Left renal cortex interstitium (tissue), 4 donors: ENCODE results near the gene TTC28. TPM values are rescaled to one million over a fixed set of nuclear protein-coding genes. Genes with fewer than 3 reads are reported as not detected.

Experiments
- DNase-seq, 4 donors: peaks; one replicate each; pipeline ENCODE4 v3.0.0-alpha.2; 2013; ENCODE audit warnings: low read depth in 4 of 4, low spot score in 2 of 4, missing footprints in 1 of 4
- polyA plus RNA-seq, 4 donors: library from polyadenylated mRNA; unstranded; fragments of 120-200 nt; gene quantifications; one replicate each; pipeline ENCODE4 v1.2.1, GENCODE V29; 2013; ENCODE audit not compliant: insufficient read length in 4 of 4

Gene TTC28
- polyA plus RNA-seq, 4 donors, result 26.0 to 49.6 (median 35.9) TPM

DNA sequence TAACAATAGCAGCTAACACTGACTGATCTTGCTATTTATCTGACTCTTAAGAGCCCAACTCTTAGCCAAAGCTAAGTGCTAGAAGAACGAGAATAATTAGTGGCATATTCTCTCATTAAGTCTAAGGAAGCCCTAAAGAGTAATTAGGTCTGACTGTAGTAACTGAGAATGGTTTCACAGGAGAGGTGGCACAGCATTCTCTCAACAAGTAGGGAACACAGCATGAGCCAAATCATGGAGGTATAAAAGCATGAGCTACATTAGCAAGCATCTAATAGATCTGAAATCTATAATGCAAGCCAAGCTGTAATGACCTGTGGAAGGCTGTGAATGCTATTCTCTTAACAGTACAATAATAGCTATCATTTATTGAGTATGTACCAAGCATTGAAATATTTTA lies 230.6 kb downstream of the TTC28 start:
- DNase-seq, result no peak

DNA sequence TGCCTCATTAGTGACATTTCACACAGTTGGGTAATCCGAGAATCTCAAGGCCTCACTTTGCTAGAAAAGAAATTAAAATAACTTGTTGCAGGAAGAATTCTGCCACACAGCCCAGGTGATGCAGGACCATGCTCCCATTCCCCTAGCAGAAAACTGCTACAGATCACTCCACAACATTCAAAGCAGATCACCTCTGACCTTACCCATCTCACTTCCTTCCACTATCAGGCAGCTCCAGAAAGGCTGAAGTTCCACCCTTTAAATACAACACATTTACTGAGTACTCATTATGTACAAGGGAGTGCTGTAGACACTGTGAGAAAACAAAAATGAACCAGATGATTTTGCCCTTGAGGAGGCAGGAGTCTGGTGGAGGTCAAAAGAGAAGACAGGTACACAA lies 231.0 kb downstream of the TTC28 start:
- no peak for DNase-seq

DNA sequence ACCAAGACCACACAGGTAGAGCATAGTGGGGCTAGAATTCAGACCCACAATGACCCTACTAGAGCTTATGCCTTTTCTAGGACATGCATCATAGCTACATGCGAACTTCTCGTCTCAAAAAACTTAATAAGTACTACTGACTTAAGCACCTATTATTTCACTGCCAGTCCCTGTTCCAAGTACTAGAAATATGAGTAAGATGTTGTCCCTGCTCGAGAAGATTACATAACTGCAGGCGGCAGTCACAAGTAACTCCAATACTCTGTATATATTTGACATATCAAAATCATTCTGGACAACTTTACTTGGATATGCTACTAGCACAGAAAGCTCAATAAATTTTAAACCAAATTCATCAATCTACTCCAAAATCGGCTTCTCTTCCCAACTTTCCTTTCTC lies 235.0 kb downstream of the TTC28 start:
- no peak for DNase-seq

DNA sequence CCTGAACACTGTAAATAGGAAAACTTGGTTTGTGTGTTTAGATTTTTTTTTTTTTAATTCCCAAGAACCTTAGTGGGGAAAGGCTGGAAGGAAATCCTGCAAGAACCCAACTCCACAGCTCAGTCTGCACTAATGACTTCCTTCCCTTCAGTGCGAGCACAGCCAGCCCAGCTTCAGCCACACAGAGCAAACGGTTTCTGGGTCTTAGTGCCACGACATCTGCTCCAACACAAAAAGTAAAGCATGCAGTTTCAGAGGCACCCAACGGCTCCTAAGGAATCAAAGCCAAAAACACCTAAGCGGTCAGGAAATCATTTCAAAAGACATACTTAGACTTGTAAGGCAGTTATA lies 236.1 kb downstream of the TTC28 start:
- peak in 3 of 4 donors; percentile 48 to 79 (median 50) for DNase-seq

DNA sequence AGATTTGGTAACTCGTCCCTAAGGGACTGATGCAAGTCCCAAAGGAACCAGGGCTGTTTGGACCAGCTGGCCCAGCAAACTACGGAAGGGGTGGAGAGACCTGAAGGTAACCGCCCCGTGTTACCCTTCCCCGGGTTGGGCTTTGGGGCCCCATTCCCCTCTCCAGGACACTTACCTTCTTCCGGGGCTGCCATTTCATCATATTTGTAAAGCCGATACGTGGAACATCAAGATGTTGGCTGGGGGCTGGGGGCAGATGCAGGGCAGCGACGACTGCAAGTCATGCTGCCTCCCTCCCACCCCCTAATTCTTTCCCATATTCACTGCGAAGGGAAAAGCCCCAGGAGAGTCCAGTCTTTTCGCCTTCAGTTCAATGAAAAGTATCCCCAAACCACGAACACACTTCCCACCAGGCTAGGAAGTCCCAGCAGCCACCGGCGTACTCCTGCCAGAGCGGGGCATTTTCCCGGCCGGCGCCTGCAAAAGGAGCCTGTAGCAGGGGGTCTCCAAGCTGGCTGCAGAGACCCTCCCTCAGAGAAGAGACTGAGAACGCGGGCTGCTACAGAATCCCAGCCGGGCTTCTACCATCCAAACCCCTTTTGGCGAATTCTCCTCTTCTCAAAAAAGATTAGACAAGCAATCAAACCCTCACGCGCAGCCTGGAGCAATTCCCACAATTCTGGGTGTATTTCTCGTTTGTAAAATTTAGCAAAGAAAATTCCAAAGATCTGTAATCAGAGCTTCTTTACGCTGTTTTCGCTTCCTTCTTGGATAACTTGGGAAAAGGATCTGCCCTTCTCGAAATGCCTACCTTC lies 236.7 kb downstream of the TTC28 start:
- DNase-seq, result peak in 1 of 4 donors; percentile 29

DNA sequence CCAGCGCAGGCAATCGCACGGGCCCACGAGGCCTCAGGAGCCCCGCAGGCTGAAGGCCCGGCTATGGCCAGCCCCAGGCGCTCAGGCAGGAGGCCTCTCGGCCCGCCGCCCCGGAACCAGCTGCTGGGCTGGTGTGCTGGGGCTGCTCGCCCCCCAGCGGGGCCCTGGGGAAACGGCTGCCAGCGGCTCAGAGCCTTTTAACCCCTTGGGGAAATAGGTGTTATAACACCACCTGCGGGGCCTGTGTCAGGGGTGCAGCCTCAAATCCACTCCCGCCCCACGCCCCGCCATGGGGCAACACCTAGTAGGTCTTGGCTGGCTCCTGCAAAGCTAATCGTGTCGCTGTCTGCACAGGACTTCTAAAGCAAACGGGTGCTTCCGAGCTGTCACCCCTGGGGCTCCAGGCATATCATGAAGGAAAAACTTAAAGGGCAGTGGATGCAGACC lies 237.4 kb downstream of the TTC28 start:
- DNase-seq, result peak in 3 of 4 donors; percentile 66 to 79 (median 75)

DNA sequence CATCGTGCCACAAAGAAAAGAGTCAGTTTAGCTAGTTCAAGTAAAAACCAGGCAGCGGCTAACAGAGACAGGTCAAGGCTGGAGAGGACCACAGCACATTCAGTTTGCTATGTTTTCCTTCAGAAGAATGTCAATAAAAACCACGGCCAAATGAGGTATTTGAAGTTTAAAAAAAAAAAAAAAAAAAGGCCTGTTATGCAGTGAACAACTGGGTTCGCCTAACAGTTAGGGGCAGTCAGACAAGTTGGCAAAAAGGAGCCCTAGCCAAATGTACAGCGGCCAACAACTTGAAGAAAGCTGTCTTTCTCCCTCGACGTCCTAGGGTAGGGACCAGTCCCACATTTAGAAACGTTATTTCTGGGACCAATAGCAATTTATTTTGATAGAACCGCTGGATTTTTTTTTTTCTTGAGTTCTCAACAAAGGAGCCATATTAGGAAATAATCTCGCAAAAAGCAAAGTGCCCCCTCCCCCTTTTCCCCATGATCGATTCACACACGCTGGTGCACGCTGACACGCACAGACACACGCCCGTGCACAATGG lies 237.8 kb downstream of the TTC28 start:
- no peak for DNase-seq

DNA sequence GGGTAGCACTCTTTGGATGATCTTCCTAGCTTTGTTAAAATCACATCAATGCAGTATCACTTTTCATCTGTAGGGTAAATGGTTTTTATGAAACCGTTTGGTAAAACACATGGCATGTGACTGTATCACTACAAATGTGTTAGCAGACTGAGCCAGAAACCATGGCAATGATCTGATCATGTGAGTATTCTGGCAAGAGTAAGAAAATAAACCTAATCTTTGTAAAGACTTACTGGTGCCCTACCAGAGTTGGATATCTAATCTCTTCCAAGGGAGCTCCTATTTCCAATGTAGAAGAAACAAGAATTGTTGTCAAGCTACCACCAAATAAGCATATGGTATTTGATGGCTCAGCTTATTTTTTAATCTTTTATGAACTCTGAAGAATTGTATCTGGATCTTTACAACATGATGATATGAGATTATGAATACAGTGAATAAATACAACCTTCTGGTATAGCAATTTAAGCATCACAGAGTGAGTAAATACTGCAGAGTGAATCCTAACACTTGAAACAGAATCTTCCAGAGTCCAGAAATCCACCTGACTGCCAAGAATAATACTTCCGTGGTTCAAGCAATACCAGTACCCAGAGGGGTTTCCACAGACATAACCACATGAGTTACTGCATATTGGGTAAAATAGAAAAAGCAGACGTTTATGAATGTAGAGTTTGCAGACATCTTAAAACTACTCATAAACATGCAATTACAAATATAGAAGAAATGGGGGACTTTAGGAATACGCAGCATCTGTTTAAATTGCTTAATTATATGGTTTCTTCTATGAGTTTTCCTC lies 238.8 kb downstream of the TTC28 start:
- no peak for DNase-seq

DNA sequence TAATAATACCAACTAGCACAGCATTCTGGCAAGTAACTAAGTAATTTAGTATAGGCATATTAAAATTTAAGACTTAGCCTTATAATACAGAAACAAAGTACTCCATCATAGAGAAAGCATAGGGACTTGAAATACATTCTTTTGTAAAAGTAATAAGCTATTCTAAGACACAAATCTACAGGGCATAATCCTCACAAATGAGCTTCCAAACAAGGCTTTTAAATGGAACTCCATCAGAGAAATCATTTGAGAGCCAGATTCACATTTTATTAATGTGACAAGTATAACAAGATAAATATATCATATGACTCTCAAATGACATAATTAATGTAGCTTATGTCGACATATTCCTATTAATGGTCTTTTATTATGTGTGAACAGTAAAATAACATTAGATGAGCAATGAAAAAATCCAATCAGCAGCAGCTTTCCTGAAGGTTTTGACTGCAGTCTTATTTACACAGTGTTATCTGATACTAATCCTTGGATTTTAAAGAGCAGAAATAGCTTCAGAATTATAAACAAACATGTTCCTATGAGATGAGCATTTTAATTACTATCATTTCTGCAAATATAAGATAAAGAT lies 241.4 kb downstream of the TTC28 start:
- no peak for DNase-seq

DNA sequence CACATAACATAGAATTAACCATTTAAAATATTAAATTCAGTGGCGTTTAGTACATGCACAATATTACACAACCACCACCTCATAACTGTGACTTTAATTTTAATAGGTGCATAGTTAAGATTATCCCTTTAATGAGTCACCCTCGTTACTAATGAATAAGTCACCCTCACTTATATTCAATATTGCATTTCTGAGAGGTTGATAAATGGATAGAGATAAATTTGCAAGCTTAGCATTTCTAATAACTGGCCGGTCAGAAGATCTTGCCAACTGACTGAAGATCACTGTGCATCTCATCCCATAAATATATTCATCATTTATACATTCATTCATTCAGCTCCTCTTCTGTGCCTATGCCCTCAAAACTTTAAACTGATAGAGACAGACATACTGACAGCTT lies 243.7 kb downstream of the TTC28 start:
- DNase-seq, result no peak

DNA sequence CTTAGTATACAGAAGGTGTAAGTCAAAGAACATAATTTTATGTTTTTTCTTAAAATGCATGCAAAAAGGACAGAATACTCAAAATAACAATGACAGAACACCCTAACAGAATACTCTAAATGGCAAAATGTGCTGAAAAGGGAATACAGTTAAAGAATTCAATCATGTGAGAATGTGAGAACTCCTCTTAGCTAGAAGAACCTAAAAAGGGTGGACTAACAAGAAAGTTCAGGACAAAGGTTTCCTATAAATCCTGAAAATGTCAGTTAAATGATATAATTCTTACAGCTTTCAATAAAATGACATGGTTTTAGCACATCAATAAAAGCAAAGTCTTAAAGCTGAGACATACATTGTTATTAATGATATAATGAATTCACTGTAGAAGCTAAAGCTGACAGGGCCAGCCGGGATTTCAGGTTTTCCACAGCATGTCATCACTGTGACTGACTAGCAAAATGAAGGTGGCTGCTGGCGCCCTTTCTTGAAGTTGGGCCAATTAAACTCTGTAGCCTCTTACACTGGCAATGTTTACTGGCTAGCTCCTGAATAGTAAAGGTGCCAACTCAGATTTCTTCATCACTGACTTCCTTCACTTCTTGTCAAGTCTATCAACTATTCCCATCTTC lies 244.4 kb downstream of the TTC28 start:
- DNase-seq, result no peak

DNA sequence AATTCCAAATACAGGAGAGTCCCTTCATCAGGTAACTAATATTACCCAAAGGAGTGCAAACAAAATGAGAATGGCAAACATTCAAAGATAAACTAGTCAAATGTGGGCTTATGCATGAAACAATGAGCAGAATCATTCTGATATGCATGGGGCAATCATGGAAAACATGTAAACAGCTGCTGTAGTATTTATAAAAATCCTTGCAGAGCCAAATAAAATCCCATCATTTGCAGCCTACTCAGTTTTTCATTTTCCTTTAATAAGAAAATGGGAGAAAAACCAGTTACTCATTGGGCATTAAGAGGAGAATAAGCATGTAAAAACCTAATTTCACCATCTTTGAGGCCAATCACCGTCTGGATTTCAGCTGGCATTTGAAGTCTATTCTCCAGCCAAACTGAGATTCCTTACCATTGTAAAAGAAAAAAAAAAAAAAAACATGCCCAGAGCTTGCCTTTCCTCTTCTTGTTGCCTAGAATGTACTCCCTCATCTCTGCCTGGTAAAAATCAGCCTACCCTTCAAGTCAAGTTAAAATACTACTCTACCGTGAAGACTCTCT lies 249.1 kb downstream of the TTC28 start:
- DNase-seq, result no peak

DNA sequence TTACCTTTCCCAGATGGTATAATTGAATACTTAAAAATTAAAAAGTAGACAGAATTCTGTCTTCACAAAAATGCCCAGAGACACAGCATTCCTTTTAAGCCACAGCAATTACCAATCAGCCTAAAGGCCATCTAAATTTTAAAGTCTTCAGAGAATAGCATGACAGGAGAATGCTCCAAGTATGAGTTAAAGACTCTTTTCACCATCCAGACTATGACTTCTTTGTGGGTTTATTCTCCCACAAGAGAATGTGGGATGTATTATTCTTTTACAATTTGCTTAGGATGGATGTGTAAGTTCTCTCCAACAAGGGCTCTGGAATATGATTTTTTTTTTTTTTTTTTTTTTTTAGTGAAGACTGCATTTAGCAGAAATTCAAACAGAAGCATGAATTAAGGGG lies 249.9 kb downstream of the TTC28 start:
- DNase-seq, result no peak

DNA sequence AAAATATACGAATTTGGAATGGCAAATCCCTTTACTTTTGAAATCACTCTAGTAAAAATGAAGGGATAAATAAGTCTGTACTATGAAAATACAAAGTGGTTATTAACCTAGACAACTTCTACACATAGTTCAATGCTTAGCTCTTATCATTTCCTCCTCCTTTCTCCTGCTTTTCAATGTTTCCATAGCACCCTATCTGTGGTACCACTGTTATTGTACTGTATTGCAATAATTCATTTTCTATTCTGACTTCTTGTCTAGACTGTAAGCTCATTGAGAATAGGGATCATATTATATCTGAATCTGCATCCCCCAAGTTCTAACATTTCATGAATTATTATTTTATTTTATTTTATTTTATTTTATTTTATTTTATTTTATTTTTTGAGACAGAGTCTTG lies 251.4 kb downstream of the TTC28 start:
- DNase-seq, result no peak

DNA sequence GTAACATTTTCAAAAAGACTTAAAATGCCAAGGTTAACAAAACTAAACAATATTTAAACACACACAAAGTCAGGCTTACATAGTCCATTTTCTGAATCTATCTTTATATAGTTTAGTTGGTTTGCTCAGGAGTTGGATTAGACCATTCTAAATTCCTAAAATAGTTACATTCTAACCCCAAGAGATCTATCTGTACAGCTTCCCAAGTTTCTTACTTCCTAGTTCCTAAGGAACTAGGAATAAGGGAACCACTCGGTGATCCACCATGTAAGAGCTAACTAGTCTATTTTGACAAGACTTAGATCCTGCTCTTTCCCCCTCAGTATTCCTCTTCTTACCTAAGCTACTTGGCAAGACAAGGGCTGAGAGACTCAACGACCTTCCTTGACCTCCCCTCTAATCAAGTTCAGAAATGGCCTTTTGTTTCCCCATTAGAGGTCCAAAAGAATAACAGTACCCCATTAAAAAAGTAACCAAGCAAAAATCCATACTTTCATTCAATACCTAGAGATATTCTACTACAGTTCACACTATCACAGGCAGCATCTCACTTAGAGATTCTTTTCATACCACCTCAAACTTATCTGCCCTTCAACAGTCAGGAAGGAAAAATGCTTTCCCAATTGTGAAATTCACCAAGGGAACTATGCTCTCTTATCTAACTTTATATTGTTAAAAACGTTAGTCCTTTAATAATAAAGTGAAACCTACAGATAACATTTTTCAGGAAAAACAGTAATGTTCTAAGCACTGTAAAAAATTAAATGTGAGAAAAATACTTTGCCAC lies 253.1 kb downstream of the TTC28 start:
- DNase-seq, result no peak

DNA sequence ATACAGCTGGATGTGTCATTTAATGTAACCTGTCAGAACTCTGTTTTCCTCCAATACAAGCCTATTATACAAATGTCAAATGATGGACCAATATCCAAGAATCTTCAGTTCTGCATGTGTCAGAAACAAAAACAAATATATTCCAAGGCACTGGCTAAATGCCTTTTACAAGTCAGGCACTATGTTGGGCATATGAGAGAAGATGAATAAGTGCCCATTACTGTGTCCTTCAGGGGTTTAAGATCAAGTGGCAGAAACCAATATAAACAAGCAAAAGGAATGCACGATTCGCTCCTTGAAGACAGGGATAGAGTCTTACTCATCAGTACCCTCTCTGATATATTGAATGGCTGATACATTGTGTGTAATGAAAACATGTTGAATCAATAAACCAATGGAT lies 254.4 kb downstream of the TTC28 start:
- no peak for DNase-seq

DNA sequence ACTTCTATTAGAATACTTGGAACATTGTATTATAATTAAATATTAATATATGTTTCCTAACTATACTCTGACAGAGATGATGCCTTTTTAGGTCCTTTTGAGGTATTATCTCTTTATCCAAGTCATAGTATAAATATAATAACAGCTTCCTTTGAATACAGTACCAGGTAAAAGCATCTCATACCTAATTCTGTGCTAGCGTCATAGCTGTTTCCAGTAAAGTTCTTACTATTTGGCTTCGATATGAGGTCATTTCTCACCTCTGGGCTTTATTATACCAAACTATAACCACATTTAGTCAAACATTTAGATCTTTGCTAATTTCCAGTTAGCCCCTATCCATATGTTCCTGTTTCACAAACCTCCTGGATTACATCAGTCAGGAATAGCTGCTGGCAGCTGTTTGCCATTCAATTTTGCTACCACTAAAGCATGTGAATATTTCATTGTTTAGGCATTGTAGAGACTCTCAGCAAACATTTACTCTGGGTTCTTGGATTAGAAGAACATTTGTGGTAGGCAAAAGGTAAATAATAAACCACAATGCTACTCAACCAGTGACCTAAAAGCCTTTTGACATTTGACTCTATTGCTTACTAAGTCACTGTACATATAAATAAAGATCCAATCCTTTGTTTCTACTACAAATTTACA lies 255.1 kb downstream of the TTC28 start:
- no peak for DNase-seq

DNA sequence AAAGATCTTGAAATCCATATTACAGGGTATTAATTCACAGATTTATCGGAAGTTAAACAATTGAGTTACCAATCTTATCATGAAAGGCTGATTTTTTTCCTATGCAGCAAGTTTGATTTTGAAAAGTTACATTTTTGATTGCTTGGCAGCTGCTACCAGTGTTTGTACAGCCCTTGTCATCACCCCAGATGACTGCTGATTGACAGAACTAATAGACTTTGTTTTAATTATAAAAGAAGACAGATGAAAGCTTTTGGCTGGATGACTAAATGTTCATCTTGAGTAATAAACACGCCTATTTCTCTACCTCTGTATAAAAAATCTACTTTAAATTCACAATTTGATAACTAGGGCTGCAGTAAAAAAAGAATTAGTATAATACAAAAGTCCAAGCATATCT lies 259.7 kb downstream of the TTC28 start:
- no peak for DNase-seq

DNA sequence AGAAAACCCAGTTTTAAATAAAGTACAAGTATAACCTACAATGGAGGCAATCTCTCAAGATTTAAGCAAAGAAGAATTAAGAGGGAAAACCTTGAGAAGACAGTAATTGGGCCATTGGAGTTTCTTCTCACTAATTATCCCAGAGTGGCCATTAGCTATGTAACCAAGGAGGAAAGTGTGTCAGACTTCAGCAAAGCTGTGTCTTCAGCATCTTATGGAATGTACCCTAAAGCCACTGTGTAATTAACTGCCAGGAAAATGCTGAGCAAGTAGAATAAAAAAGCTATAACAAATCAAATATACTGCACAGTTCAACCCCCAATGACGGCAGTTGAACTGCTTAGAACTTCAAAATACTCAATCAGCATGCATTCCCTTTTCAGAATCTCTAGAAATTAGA lies 261.6 kb downstream of the TTC28 start:
- DNase-seq, result no peak
